NCI-H69 (cell line): ENCODE measurements around the gene KLHL40.

ENCODE experiments used
- DNase-seq: peaks from one replicate; lab custom pipeline; 2025; lab: John Stamatoyannopoulos, UW

The KLHL40 gene, protein sequence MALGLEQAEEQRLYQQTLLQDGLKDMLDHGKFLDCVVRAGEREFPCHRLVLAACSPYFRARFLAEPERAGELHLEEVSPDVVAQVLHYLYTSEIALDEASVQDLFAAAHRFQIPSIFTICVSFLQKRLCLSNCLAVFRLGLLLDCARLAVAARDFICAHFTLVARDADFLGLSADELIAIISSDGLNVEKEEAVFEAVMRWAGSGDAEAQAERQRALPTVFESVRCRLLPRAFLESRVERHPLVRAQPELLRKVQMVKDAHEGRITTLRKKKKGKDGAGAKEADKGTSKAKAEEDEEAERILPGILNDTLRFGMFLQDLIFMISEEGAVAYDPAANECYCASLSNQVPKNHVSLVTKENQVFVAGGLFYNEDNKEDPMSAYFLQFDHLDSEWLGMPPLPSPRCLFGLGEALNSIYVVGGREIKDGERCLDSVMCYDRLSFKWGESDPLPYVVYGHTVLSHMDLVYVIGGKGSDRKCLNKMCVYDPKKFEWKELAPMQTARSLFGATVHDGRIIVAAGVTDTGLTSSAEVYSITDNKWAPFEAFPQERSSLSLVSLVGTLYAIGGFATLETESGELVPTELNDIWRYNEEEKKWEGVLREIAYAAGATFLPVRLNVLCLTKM

GRCh38 chr3:42685363-42685881, at the start of gene KLHL40:
KLHL40 (plus strand) TSS chr3:42685537; CDS start chr3:42685619, 82 bp downstream.
- no peak for DNase-seq

- no peak for DNase-seq
Observed at GRCh38 chr3:42637001-42637400, 48.3 kb upstream of the KLHL40 start.

GRCh38 chr3:42638339-42638842, 46.9 kb upstream of the KLHL40 start:
- DNase-seq: no peak

- DNase-seq: no peak
Observed at GRCh38 chr3:42639192-42639591, 46.1 kb upstream of the KLHL40 start.

DNA sequence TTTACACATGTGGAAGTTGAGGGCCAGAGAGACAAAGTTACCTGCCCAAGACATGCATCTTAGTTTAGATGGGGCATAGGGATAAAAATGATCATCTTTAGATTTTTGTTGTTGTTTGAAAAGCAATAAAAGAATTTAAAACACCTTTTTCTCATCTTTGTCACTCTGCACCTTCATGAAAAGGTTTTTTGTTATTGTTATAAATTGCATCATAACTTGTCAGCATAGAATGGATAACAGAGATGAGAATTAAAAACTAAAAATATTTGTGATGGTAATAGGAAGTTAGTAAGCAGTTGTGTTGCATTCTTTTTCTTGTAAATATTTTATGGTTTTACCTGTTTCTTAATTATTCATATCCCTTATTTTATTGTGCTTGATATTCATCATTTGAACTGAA, 45.2 kb upstream of the KLHL40 start:
- no peak for DNase-seq

DNA sequence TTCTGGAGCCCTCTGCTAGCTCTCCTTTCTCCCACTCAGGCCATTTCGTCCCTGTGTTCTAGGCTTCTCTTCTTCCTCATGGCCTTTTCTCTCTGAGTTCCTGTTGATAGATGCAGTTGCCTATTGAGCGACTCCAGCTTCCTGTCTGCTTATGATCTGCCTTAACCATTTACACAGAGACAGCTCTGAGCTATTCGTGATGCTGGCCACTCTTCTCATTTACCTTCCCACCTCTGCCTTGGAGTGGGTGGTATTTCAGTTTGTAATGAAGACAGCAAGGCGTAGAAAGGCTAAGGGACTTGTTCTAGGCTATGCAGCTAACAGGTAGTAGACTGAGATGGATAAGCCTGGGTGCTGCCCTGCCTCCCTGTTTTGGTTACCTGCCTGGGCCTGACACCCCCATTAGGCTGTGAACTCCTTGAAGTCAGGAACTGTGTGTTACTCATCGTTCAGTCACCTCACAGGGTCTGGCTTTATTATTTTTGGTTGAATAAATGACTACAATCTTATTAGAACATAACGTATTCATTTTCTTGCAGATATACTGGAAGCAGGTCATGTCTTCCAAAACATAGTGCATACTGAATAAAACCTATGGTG, 44.5 kb upstream of the KLHL40 start:
- no peak for DNase-seq

DNA sequence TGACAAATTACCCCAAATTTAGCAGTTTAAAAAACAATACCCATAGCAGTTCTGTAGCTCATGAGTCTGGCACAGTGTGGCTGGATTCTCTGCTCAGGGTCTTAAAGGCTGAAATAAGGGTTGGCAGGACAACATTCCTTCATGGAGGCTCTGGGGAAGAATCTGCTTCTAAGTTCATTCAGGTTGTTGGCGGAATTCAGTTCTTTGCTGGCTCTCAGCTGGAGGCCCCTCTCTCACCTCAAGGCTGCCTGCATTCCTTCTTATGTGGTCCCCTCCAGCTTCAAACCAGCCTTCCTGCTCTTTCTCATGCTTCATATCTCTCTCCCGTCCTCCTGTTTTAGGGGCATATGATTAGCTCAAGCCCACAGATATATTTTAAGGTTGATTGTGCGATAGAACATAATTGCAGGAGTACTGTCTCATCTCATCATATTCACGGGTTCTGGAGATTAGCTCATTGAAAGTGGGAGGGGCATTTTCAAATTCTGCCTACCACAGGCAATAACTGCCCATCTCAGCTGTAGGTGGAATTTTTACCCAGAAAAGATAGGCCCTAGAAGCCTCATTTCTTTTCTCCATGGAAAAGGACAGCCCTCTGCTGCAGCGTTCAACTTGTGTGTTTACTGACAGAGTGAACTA, 37.4 kb upstream of the KLHL40 start:
- DNase-seq: no peak

DNA sequence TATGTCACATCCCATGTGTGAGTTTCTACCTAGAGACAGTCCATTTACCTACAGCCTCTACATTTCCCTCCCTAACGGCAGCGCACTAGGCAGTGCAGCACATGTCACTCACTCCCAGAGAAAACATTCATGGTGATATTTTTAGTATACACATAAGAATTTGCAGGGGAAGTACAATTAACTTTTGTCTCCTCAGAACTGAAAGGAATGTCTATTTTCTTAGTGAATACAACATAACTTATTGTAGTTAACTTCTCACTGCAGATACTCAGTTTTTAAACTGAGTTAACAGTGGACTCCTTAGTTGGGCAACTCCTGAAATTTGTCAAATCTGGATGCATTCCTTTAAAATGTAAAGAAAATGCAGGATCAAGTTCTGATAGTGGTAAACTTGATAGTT, 36.3 kb upstream of the KLHL40 start:
- no peak for DNase-seq

GRCh38 chr3:42649783-42650182, 35.6 kb upstream of the KLHL40 start:
- no peak for DNase-seq

DNA sequence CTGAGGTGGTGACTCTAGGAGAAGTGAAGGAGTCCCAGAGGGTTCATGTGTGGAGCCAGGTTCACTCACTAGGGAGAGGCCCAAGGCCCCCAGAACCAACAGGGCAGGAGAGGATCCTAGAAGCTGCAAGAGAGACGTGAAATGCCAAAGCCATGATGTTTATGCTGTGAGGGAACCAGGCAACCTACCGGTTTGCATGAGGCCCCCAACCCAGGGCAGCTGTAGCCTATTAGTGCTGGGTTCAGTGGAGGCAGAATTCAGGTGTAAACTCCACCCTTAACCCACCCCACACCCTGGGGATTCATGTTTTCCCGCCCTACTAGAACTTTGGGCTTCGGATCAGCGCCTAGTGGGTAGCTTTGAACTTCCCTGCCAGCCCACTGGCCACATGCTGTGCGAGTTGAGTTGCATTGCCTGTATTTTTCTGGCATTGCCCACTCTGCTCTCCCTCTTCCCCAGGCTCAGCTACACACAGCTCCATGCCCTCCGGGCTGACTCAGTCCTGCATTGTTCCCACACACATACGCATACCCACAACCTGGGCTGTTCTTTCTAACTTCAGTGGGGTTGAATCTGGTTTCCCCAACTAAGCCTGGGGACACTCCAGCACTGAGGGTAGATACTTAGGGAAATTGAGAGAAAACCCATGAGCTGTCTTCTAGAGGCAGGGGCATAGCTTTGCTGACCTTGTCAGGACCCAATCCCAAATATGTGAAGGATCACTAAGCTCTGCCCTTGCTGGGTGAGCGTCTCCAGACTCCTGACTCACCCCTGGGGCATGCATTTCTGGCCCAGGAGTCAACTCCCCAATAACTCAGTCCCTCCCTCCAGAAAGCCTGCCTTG, 33.9 kb upstream of the KLHL40 start:
- DNase-seq: no peak

- no peak for DNase-seq
Observed at GRCh38 chr3:42652251-42652610, 33.1 kb upstream of the KLHL40 start.

GRCh38 chr3:42652611-42653302, 32.6 kb upstream of the KLHL40 start:
- peak; percentile 51 for DNase-seq

- no peak for DNase-seq
Observed at GRCh38 chr3:42653303-42653559, 32.1 kb upstream of the KLHL40 start.

DNA sequence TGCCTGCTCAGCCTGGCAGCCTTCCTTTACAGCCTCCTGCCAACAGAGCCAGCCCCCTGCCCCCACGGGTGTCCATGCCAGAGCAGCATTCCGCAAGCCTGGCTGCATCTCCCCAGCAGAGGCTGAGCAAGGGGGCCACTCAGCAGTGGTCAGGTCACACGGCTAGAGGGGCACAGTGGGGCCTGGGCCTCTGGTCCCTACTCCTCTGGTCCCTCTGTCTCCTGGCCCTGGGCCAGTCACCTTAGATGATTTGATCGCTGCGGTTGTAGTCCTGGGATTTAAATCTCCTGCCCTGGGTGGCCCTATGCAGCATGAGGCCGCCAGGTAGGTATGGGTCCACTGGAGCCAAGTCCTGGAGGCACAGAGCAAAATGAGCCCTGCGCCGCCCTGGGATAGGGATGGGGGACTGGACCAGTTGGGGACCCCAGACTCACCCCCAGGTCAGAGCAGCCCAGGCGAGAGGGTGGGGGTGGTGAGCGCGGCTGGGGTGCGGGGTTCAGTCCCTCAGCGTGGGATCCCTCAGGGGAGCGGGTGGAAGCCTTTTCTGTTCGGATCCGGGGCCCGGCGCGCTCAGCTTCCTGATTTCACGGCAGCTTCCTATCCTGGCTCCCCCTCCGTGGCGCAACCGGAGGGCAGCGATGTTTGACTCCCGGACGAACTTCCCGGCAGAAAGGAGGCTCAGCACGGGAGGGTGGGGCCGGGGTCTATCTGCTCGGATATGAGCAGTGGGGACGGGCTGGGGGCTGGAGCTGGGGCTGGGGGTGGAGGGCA, 31.6 kb upstream of the KLHL40 start, which contains the start of gene ZBTB47:
Gene ZBTB47 (plus strand): TSS at position 138 of the 771 bp plus-strand sequence. CDS start 4,659 bp downstream, outside the sequence.
- peak; percentile 72 for DNase-seq

- DNase-seq: peak; percentile 84
Observed at GRCh38 chr3:42654331-42655201, 30.8 kb upstream of the KLHL40 start.

DNA sequence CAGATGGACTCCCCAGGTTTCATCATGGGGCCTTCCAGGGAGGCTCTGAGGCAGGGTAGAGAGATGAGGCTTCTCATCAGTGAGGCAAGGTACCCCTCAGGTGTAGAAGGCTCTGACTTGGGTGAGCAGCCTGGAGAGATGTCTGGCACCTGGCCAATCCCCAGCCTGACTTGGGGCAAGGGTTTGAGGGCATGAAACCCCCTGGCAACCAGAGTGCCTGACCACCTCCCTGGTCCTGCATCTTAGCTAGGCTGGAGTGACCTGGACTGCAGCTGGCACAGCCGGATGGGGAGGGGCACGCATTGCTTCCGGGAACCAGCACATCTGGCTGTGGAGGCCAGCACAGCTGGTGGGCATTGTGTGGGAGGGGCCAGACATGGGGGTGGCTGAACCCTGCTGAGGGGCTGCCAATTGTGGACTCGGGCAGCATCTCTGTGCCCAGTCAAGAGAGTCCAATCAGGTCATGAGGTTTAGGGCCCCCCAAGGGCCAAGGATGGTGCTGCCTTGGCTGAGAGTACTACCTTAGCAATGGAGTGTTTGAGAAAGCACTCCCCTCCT, 29.9 kb upstream of the KLHL40 start:
- peak; percentile 29 for DNase-seq

GRCh38 chr3:42655980-42656679, 29.2 kb upstream of the KLHL40 start:
- no peak for DNase-seq
